KG1 (cell line): ENCODE results near the gene PCDHGB3.
"Not testable (repeated sequence)": the region's sequence is repeated elsewhere in the genome, so short reads cannot be mapped to it uniquely, and the experiment has no call there.

Source experiments
- DNase-seq: peaks from one replicate; lab custom pipeline; 2025; lab: John Stamatoyannopoulos, UW

PCDHGB3 gene

GRCh38 chr5:141359790-141360426 is 10.1 kb upstream of the PCDHGB3 start, which contains the start of gene PCDHGB2:
PCDHGB2 (plus strand) TSS chr5:141359994; CDS start chr5:141360136, 142 bp downstream.
- DNase-seq = no peak

GRCh38 chr5:141360685-141361084 is 9.4 kb upstream of the PCDHGB3 start:
- DNase-seq = no peak

- DNase-seq = no peak
Measured at GRCh38 chr5:141362719-141363118, 7.3 kb upstream of the PCDHGB3 start.

GRCh38 chr5:141363952-141364660 is 5.9 kb upstream of the PCDHGB3 start, which contains the start of gene PCDHGA5:
PCDHGA5 (plus strand) TSS chr5:141364162; CDS start chr5:141364331, 169 bp downstream.
- no peak for DNase-seq

GRCh38 chr5:141366016-141366896 is 3.8 kb upstream of the PCDHGB3 start:
- no peak for DNase-seq

GRCh38 chr5:141371572-141372475 is 1.8 kb downstream of the PCDHGB3 start:
- DNase-seq = no peak

- no peak for DNase-seq
Measured at GRCh38 chr5:141373673-141374317, 3.8 kb downstream of the PCDHGB3 start, which contains the start of gene PCDHGA6. PCDHGA6 (plus strand) TSS chr5:141373891; CDS start chr5:141374084, 193 bp downstream.

GRCh38 chr5:141374627-141375026 is 4.6 kb downstream of the PCDHGB3 start:
- no peak for DNase-seq

- not testable (repeated sequence) for DNase-seq
Measured at GRCh38 chr5:141375444-141376155, 5.6 kb downstream of the PCDHGB3 start.

GRCh38 chr5:141382469-141383294 is 12.6 kb downstream of the PCDHGB3 start, which contains the start of gene PCDHGA7:
PCDHGA7 (plus strand) TSS chr5:141382742; CDS start chr5:141382900, 158 bp downstream.
- no peak for DNase-seq

GRCh38 chr5:141383345-141383744 is 13.3 kb downstream of the PCDHGB3 start:
- no peak for DNase-seq

- no peak for DNase-seq
Measured at GRCh38 chr5:141384471-141385267, 14.6 kb downstream of the PCDHGB3 start.

GRCh38 chr5:141387557-141388311 is 17.7 kb downstream of the PCDHGB3 start, which contains the start of gene PCDHGB4:
PCDHGB4 (plus strand) TSS chr5:141387698; CDS start chr5:141387885, 187 bp downstream.
- DNase-seq = not testable (repeated sequence)

- DNase-seq = no peak
Measured at GRCh38 chr5:141388661-141389060, 18.6 kb downstream of the PCDHGB3 start.

GRCh38 chr5:141389153-141390042 is 19.4 kb downstream of the PCDHGB3 start:
- no peak for DNase-seq
